Breast epithelium (tissue), 4 donors: Measurements from ENCODE around the gene HSD17B3. TPM values are rescaled to one million over a fixed set of nuclear protein-coding genes. Genes with fewer than 3 reads are reported as not detected.

ENCODE experiments used
- DNase-seq, 2 donors: peaks; one replicate each; pipeline ENCODE4 v3.0.0-alpha.2; 2019; ENCODE audit warnings: low spot score in 2 of 2
- H3K27ac ChIP-seq, 2 donors: fragments of 200-600 bp; sonication (generic) in 1 of 2; one replicate each; pipeline ENCODE4 v1.5.1; 2016 to 2019; ENCODE audit warnings: mild to moderate bottlenecking in 1 of 2
- H3K27me3 ChIP-seq, 2 donors: fragments of 200-600 bp; sonication (generic) in 1 of 2; one replicate each; pipeline versions ENCODE4 v1.5.1 to v1.6.0; 2017 to 2019; ENCODE audit warnings: control low read depth in 1 of 2, mild to moderate bottlenecking in 1 of 2
- H3K36me3 ChIP-seq: fragments of 200-600 bp; one replicate; pipeline ENCODE4 v1.5.1; 2019
- H3K4me1 ChIP-seq, 2 donors: fragments of 200-600 bp; sonication (generic); one replicate each; pipeline ENCODE4 v1.5.1; 2016 to 2019; ENCODE audit warnings: control low read depth in 1 of 2
- H3K4me3 ChIP-seq, 3 donors: fragments of 200-600 bp; sonication (generic); 1 replicate in 2 of 3; 2 replicates in 1 of 3; pipeline ENCODE4 v1.5.1; 2016 to 2019; ENCODE audit warnings: mild to moderate bottlenecking in 3 of 3, moderate library complexity in 2 of 3
- H3K9me3 ChIP-seq, 2 donors: fragments of 200-600 bp; sonication (generic) in 1 of 2; one replicate each; pipeline ENCODE4 v1.5.1; 2016 to 2019; ENCODE audit warnings: control low read depth in 1 of 2
- CTCF ChIP-seq, 3 donors: fragments of 450-650 bp; IDR thresholded peaks; one replicate each; pipeline ENCODE4 v1.5.1; 2016 to 2017; ENCODE audit warnings: antibody characterized with exemption in 3 of 3, mild to moderate bottlenecking in 3 of 3, moderate library complexity in 3 of 3
- POLR2A ChIP-seq: fragments of 450-650 bp; IDR thresholded peaks from one replicate; pipeline ENCODE4 v1.6.1; 2016; ENCODE audit warnings: antibody characterized with exemption, mild to moderate bottlenecking, moderate library complexity
- POLR2AphosphoS5 ChIP-seq, 3 donors: sonication (generic); formaldehyde crosslinking; IDR thresholded peaks; one replicate each; pipeline ENCODE4 v1.6.1; 2017; ENCODE audit warnings: antibody characterized with exemption in 3 of 3
- intact Hi-C: fragments of 100-400 bp; cut with DNase I; formaldehyde crosslinking; loops from one replicate; pipeline ENCODE4 v1.15.1; 2023; ENCODE audit warnings: low total_unique reads
- total RNA-seq, 3 donors: library from RNA; depleted of rRNA; stranded (reverse); fragments of >200 nt; gene quantifications; one replicate each; pipeline ENCODE4 v1.1.0, GENCODE V29; 2016

Gene HSD17B3
- total RNA-seq, 3 donors from 2014 or later: 0.98 to 1.1 TPM; not detected in 1

GRCh38 chr9:96188571-96188970, 113.4 kb downstream of the HSD17B3 start:
- TF ChIP-seq CTCF (IDR thresholded peaks at IDR 0.05) (no peak), POLR2AphosphoS5 (IDR thresholded peaks at IDR 0.05) (no peak), POLR2A (no peak)
- H3K4me3 ChIP-seq: no peak overlapping the region
- peaks cover 0 to 8% of the 10 kb centered on the region in 2 donors for H3K27me3 ChIP-seq
- no peak for DNase-seq
- H3K27ac ChIP-seq: no peak overlapping the region
- intact Hi-C loops: loop anchor here (5.0 kb wide), 1 partner anchor 1681 kb away; no protein-coding TSS in a partner anchor
- peaks cover 20% of the 10 kb centered on the region in 2 donors for H3K9me3 ChIP-seq
- no peaks in the 10 kb centered on the region for H3K36me3 ChIP-seq
- no peaks in the 10 kb centered on the region for H3K4me1 ChIP-seq

- Histone ChIP-seq H3K27ac (no peak overlapping the region), H3K9me3 (peaks cover 20% of the 10 kb centered on the region in 2 donors), H3K4me1 (no peaks in the 10 kb centered on the region), H3K27me3 (peaks cover 0 to 11% of the 10 kb centered on the region in 2 donors), H3K4me3 (no peak overlapping the region), H3K36me3 (no peaks in the 10 kb centered on the region)
- intact Hi-C loops: loop anchor here (5.0 kb wide), 1 partner anchor 1680 kb away; no protein-coding TSS in a partner anchor
- TF ChIP-seq CTCF (IDR thresholded peaks at IDR 0.05): no peak
- TF ChIP-seq POLR2AphosphoS5 (IDR thresholded peaks at IDR 0.05): no peak
- no peak for TF ChIP-seq POLR2A
- DNase-seq: no peak
Observed at GRCh38 chr9:96187151-96187555, 114.8 kb downstream of the HSD17B3 start.

- H3K36me3 ChIP-seq: no peaks in the 10 kb centered on the region
- peaks cover 20% of the 10 kb centered on the region in 2 donors for H3K9me3 ChIP-seq
- peaks cover 0 to 11% of the 10 kb centered on the region in 2 donors for H3K27me3 ChIP-seq
- no peak for DNase-seq
- H3K27ac ChIP-seq: no peak overlapping the region
- intact Hi-C loops: loop anchor here (5.0 kb wide), 1 partner anchor 1679 kb away; no protein-coding TSS in a partner anchor
- no peak overlapping the region for H3K4me3 ChIP-seq
- H3K4me1 ChIP-seq: no peaks in the 10 kb centered on the region
- TF ChIP-seq POLR2AphosphoS5 (IDR thresholded peaks at IDR 0.05): no peak
Observed at GRCh38 chr9:96186591-96187011, 115.4 kb downstream of the HSD17B3 start.

GRCh38 chr9:96185518-96186156, 116.3 kb downstream of the HSD17B3 start:
- intact Hi-C loops: loop anchor here (5.0 kb wide), 1 partner anchor 1678 kb away; no protein-coding TSS in a partner anchor
- Histone ChIP-seq H3K36me3 (no peaks in the 10 kb centered on the region), H3K4me1 (no peaks in the 10 kb centered on the region), H3K4me3 (no peak overlapping the region), H3K9me3 (peaks cover 20% of the 10 kb centered on the region in 2 donors), H3K27me3 (peaks cover 0 to 11% of the 10 kb centered on the region in 2 donors), H3K27ac (no peak overlapping the region)
- DNase-seq: no peak
- TF ChIP-seq POLR2A (no peak), CTCF (IDR thresholded peaks at IDR 0.05) (no peak), POLR2AphosphoS5 (IDR thresholded peaks at IDR 0.05) (no peak)

Other genes starting within 250 kb of the HSD17B3 start
- 10 to 100 TPM; 21.2 to 25.6 (median 21.3) TPM for gene SLC35D2, start 81.5 kb upstream of the HSD17B3 start, total RNA-seq
- 1 to 10 TPM in 2 of 3 donors, under 1 TPM in 1; 0.98 to 1.8 (median 1.2) TPM for gene ZNF367, start 116.2 kb upstream of the HSD17B3 start, total RNA-seq
- 10 to 100 TPM in 2 of 3 donors, 1 to 10 TPM in 1; 9.7 to 26.6 (median 22.3) TPM for gene HABP4, start 148.0 kb upstream of the HSD17B3 start, total RNA-seq